GM21367 (cell line): Measurements from ENCODE around the gene CKAP5.
"Not testable (repeated sequence)": the region's sequence is repeated elsewhere in the genome, so short reads cannot be mapped to it uniquely, and the experiment has no call there.

Experiments
- ATAC-seq: cut with Tn5 transposase; IDR thresholded peaks from one replicate; pipeline ENCODE4 v1.9.1; 2021; ENCODE audit not compliant: unreplicated experiment

The CKAP5 gene

DNA sequence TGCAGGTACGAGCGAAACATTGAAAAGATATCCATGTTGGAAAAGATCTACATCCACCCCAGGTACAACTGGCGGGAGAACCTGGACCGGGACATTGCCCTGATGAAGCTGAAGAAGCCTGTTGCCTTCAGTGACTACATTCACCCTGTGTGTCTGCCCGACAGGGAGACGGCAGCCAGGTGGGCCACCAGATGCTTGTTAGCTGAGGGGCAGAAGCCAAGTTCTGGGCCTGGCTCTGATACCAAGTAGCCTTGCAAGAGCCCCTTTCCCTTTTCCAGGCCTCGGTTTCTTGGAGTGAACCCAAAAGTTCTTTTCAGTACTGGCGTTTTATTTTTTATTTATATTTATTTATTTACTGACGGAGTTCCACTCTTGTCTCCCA is 117.4 kb downstream of the CKAP5 start:
- no peak for ATAC-seq

DNA sequence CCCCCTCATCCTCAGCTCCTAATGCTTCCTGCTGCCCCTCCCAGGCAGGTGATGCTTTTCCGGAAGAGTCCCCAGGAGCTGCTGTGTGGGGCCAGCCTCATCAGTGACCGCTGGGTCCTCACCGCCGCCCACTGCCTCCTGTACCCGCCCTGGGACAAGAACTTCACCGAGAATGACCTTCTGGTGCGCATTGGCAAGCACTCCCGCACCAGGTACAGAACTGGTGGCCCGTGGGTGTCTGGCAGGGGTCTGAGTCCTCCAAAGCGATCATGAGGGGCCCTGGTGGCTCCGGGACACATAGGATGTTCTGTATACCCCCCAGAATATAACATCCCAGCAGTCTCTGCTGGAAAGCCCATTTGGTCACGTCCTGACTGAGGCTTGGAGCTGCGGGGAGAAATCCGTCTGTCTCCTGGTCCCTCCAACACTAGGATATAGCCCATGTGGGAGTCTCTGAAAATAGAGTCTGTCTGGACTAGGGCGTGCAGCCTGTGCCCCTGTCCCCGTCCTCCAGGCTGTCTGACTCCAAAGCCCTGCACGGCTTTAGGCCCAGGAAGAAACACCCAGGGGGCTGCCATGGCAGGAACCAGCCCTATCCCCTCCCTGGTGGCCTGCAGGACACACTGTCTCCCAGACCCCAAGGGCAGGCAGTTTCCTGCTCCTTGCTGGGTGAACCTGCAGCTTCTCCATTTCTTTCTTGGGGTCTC is 118.0 kb downstream of the CKAP5 start:
- no peak for ATAC-seq

DNA sequence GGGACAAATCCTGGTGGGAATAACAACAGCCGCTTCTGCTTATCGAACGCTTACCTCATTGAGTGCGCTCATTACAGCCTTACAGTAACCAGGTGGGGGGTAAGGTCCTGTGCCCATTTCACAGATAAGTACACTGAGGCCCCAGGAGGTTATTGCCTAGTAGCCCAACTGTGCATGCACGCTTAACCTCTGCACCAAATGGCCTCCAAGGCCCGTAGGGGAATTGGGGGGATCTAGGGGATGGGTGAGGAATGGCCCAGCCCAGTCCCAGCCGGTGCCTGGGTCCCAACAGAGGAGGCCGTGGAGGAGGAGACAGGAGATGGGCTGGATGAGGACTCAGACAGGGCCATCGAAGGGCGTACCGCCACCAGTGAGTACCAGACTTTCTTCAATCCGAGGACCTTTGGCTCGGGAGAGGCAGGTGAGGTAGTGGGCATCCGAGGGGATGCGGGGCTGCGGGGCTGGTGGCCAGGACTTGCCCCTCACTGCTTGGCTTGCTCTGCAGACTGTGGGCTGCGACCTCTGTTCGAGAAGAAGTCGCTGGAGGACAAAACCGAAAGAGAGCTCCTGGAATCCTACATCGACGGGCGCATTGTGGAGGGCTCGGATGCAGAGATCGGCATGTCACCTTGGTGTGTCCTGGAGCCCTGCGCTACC is 119.7 kb downstream of the CKAP5 start:
- no peak for ATAC-seq

DNA sequence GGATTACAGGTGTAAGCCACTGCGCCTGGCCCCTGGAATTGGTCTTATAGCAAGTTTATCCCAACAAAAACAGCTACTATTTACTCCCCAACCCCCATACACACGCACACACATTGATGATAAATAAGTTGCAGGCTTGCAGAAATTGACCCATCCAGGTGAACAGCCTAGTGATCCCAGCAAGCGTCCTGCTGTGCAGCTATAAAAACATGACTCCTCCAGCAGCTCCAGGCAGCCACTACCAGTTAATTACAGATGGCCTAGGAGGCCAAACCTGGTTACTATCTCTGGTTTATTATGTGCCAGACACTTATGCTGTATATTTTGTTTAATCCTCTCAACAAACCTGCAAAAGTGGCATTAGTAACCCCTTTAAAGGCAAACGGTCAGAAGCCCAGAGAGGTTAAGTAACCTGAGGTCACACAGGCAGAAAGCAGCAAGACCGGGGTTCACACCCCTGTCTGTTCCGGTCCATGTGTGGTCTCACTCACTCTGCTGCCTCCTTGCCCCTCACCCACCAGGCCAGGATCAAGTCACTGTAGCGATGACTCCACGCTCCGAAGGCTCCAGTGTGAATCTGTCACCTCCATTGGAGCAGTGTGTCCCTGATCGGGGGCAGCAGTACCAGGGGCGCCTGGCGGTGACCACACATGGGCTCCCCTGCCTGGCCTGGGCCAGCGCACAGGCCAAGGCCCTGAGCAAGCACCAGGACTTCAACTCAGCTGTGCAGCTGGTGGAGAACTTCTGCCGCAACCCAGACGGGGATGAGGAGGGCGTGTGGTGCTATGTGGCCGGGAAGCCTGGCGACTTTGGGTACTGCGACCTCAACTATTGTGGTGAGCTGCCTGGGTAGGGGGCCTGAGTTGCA is 120.5 kb downstream of the CKAP5 start:
- ATAC-seq, result no peak

DNA sequence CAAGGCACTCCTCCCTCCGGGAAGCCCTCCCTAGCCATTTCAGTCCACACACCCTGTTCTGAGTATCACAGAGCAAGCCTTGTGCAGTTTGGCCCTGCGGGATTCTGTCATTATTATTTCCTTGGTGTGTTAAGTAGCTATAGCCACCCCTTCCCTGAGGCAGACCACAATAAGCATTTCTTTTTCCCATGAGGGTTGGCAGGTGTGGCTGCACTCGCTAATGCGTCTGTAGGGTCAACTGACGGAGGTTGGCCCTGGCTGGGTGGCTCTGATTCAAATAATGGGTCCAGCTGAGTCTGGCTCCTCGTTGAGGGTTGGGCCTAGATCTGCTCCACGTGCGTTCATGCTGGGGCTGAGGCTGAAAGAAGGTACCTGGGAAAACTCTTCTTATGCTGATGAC is 122.0 kb downstream of the CKAP5 start:
- no peak for ATAC-seq

DNA sequence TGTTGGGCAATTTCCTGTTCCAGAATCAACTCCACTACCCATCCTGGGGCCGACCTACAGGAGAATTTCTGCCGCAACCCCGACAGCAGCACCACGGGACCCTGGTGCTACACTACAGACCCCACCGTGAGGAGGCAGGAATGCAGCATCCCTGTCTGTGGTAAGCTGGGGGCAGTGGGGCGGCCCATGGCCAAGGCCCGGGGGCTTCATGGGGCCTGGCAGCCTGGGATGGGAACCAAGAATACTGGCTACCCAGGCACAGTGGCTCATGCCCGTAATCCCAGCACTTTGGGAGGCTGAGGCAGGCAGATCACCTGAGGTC is 122.8 kb downstream of the CKAP5 start:
- ATAC-seq, result no peak

DNA sequence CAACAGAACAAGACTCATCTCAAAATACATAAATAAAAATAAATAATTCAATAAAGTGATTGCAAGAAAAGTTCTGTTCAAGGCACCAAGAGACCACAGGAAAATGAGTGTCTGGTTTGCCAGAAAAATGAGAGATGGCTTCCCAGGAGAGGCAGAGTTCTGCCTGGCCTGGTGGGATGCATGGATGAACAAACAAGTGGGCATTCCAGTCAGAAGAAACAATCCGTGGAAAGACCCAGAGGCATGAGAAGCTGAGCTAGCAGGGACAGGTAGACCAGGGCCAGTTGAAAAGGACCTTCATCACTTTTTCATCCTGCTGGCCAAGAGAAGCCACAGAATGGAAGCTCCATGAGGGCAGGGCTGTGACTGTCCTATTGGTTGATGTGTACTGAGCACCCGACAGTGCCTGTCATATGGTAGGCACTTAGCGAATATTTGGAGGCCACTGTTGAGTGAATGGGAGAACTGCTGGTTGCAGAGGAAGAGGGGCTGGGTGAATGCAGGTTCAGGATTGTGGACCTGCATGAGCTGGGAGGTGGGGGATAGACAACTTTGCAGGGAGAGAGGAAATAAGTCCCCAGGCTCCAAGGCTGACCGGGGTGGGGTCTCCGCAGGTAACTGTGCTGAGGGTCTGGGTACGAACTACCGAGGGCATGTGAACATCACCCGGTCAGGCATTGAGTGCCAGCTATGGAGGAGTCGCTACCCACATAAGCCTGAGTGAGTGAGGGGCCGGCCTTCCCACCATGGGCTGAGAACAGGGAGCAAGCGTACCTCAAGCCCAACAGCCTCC is 123.3 kb downstream of the CKAP5 start:
- ATAC-seq, result no peak

DNA sequence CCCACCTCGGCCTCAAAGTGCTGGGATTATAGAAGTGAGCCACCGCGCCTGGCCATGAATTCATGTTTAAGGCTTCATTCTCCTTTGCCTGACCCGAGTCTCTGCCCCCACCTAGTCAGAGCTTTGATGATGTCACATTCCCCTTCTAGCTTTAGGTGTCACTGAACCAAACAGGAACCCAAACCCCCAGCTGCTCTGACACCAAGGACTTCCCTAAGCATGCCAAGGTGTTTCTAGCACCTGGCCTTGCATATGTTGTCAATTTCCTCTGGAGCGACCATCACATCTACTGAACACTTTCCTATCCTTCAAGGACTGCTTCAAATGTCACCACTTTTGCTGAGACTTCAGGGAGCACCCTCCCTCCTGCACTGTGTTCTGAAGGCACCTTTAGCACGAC is 124.8 kb downstream of the CKAP5 start:
- ATAC-seq, result no peak

DNA sequence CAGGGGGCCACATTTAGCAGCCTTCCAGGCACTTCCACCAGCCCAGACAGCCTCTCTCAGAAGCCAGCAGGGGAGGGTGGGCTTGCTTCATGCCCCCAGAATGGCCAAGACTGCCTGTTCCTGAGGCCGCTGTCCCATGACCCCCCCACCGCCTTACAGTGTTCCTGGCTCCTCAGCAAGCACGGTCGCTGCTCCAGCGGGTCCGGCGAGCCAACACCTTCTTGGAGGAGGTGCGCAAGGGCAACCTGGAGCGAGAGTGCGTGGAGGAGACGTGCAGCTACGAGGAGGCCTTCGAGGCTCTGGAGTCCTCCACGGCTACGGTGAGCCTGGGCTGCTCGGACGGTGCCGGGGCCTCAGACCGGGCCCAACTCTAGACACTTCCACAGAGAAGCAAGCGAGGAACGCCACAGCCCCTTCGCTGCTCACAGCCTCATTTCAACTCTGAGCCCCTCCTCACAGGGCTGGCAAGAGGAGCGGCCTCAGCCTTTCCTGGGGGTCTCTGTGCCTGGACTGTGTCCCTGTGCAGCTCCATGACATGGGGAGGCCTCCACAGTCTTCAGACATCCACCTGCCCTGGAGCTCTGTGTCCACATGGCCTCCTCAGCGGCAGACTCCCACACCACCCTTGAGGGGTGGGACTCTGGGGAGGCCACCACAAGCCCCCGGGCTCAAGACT is 126.4 kb downstream of the CKAP5 start:
- no peak for ATAC-seq

DNA sequence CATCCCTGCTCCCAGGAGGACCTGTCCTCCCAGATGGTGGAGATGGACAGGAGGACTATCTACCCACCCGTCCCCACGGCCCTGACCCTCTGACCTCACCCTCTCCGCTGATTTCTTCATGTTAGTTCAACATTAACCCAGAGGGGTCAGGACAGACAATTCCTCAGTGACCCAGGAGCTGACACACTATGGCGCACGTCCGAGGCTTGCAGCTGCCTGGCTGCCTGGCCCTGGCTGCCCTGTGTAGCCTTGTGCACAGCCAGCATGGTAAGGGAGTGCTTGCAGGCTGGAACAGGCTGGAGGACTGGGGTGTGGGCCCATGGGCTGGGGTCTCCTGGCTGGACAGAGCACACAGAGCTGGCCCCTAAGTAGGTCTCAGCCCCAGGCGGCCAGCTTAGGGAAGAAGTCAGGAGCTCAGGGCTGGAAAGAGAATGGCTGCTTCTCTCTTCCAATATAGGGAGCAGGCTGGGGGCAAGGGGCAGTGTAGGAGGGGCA is 127.0 kb downstream of the CKAP5 start, which contains the start of gene F2:
Gene F2, plus strand, starts transcription at position 166 of the 495 bp plus-strand sequence. Its CDS starts 23 bp downstream, at position 189.
- ATAC-seq, result no peak

DNA sequence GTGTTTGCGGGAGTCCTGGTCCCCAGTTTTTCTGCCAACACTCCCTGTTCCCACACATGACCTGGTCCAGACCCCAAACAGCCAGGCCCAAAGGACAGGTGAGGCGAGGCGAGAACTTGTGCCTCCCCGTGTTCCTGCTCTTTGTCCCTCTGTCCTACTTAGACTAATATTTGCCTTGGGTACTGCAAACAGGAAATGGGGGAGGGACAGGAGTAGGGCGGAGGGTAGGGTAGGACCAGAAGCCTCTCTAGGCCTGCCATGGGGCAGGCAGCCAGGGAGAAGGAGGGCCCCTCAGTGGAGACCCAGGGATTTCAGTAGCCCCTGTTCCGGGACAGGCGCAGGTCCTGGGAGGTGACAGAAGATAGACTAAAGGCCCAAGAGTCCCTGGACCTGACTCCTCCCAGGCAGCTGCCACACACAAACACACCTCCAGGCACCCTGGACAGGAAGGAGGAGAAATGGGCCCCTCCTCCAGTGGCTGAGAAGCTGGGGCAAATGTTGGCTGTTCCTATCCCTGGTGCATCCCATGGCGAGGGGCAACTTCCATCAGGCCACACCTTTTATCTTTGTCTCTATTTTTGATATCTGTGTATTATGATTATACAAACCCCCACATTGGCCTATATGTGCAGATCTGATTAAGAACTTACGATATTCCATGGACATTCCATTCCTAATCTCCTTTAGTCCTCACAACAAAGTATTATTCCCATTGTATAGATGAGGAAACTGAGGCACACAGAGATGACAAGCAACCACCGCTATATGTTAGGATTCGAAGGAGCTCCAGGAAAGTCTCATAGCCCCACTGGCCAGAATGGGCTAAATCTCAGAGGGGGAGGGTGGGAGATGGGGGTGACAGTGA is 127.7 kb downstream of the CKAP5 start:
- no peak for ATAC-seq

DNA sequence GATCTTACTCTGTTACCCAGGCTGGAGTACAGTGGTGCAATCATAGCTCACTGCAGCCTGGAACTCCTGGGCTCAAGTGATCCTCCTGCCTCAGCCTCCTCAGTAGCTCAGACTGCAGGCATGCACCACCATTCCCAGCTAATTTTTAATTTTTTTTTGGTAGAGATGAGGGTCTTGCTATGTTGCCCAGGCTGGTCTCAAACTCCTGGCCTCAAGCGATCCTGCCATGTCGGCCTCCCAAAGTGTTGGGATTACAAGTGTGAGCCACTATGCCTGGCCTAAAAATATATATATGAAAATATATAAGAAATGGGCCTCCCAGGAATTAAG is 128.3 kb downstream of the CKAP5 start:
- not testable (repeated sequence) for ATAC-seq

DNA sequence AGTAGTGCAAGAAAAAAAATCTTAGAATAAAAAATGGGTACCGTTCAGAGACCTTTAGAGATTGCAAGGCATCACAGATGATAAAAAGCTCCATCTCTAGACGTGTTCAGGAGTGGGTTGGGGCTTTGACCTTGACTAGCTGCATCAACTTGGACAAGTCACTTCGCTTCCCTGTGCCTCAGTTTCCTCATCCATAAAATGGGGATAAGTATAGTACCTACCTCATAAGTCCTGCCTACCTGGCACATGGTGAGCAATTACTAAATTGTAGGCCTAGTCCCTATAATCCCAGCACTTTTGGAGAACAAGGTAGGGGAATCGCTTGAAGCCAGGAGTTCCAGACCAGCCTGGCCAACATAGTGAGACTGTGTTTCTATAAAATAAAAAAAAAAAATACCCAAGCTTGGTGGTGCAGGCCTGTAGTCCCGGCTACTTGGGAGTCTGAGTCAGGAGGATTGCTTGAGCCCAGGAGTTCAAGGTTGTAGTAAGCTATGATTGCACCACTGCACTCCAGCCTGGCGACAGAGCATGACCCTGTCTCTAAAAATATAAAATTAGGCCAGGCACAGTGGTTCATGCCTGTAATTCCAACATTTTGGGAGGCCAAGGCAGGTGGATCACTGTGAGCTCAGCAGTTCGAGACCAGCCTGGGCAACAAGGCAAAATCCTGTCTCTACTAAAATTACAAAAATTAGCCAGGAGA is 133.1 kb downstream of the CKAP5 start:
- no peak for ATAC-seq

DNA sequence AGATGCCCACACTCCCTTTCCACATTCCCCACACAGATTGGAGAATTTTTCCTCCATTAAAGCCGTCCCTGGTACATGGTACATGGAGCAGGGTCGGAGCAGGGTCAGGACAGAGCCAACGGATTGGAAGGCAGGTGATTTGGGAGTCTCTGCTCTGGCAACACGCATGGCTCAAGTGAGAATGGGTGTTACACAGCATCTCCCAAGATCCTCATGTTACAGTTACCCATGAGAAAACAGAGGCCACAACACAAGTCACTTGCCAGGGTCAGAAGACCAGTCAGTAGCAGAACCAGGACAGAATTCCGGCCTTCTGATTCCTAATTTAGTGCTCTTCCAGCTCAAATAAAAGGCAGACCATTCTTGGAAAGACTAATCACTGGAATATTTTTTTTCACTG is 134.8 kb downstream of the CKAP5 start:
- ATAC-seq, result no peak

DNA sequence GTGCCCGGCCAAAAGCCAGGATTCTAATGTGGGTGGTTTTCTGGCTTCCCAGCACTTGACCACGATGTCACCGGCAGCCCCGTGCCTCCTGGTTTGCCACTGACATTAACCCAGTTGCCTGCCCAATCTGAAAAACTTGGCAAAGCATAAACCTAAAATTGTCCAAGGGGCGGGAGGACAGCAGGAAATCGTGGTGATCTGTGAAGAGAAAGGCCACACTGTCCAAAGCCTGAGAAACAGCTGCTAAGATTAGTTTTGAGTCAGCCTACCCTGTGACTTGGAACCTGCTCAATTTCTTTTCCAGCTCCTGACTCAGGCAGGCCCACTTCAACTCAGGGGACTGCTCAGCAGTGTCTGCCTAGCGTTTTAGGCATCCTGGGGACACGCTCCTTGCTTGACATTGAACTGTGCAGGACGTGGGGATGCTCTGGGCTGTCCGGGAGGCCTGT is 135.2 kb downstream of the CKAP5 start:
- no peak for ATAC-seq

DNA sequence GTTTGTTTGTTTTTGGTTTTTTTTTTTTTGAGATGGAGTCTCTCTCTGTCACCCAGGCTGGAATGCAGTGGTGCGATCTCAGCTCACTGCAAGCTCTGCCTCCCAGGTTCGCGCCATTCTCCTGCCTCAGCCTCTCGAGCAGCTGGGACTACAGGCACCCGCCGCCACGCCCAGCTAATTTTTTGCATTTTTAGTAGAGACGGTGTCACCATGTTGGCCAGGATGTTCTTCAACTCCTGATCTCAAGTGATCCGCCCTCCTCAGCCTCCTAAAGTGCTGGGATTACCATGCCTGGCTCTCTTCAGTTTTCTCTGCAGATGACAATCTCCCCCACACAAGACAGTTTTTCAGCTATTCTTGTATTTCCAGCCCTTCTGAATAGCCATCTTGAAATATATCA is 136.7 kb downstream of the CKAP5 start:
- ATAC-seq, result not testable (repeated sequence)

DNA sequence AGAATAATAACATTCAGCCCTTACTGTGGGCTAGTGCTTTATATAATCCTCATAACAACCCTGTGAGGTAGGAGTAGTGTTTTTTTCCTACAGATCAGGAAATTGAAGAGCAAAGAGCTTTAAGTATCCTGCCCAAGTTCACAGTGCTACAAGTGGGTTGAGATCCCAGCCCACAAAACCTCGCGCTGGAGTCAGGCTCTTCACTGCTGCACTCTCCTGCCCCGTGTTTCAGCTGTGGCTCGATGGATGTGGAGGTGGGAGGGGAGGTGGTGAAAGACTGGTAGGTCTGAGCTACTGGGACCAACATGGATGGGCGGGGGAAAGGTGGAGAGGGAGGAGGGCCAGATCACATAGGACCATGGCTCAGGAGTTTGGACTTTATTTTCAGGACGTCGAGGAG is 139.2 kb downstream of the CKAP5 start:
- no peak for ATAC-seq

DNA sequence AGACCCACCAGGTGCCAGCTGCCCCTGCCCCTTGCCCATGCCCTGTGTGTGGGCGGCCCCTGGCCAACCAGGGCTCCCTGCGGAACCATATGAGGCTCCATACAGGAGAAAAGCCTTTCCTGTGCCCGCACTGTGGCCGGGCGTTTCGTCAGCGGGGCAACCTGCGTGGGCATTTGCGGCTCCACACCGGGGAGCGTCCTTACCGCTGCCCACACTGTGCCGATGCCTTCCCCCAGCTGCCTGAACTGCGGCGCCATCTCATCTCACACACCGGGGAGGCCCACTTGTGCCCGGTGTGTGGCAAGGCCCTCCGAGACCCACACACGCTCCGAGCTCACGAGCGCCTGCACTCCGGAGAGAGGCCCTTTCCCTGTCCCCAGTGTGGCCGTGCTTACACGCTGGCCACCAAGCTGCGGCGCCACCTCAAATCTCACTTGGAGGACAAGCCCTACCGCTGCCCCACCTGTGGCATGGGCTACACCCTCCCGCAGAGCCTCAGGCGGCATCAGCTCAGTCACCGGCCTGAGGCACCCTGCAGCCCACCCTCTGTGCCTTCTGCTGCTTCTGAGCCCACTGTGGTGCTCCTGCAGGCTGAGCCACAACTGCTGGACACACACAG is 140.9 kb downstream of the CKAP5 start:
- no peak for ATAC-seq
